Measurements from ENCODE around the gene RP2.

Gene RP2

GRCh38 chrX:46865281-46865680, 28.4 kb downstream of the RP2 start:
- Histone ChIP-seq H3K36me3 (ENCODE audit: insufficient read depth, low read length) (no peaks in the 10 kb centered on the region), H3K4me1 (ENCODE audit: insufficient read depth, low read length) (no peaks in the 10 kb centered on the region), H3K9me3 (ENCODE audit: control insufficient read depth, insufficient read depth, low read length) (no peaks in the 10 kb centered on the region), H3K9ac (ENCODE audit: low read depth, low read length) (no peak overlapping the region)

- Histone ChIP-seq H3K4me1 (ENCODE audit: insufficient read depth, low read length) (no peaks in the 10 kb centered on the region), H3K9me3 (ENCODE audit: control insufficient read depth, insufficient read depth, low read length) (no peaks in the 10 kb centered on the region), H3K9ac (ENCODE audit: low read depth, low read length) (no peak overlapping the region), H3K36me3 (ENCODE audit: insufficient read depth, low read length) (no peaks in the 10 kb centered on the region)
These were observed 29.9 kb downstream of the RP2 start for GRCh38 chrX:46866726-46867125.

DNA sequence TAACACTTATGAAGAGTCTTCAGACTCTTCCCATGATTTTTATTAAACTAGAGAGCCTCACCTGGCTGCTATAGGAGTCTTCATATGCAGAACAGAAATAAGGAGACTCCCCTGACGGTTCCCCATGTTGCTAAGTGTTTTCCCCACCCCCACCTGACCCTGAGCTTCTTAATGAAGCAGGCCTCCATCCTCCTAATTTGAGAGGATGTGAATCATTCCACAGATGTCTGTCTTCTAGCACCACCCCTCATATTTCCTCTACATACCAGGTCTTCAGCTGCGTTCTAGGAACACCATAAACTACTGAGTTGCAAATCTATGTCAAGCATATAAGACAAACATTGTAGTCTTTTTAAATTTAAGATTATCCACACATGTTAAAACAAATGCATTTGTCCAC, 36.9 kb downstream of the RP2 start:
- peaks cover 11% of the 10 kb centered on the region; the same call in 1 of the 2 replicates for H3K4me1 ChIP-seq (ENCODE audit: insufficient read depth, low read length)
- no peaks in the 10 kb centered on the region for H3K36me3 ChIP-seq (ENCODE audit: insufficient read depth, low read length)

GRCh38 chrX:46876901-46877300, 40.1 kb downstream of the RP2 start:
- Histone ChIP-seq H3K9me3 (ENCODE audit: control insufficient read depth, insufficient read depth, low read length) (no peaks in the 10 kb centered on the region), H3K36me3 (ENCODE audit: insufficient read depth, low read length) (no peaks in the 10 kb centered on the region), H3K9ac (ENCODE audit: low read depth, low read length) (no peak overlapping the region), H3K4me1 (ENCODE audit: insufficient read depth, low read length) (peaks cover 11% of the 10 kb centered on the region; the same call in 1 of the 2 replicates)

More for the DNA sequence above, 36.9 kb downstream of the RP2 start:
- Histone ChIP-seq H3K9me3 (ENCODE audit: control insufficient read depth, insufficient read depth, low read length) (no peaks in the 10 kb centered on the region), H3K9ac (ENCODE audit: low read depth, low read length) (no peak overlapping the region)

DNA sequence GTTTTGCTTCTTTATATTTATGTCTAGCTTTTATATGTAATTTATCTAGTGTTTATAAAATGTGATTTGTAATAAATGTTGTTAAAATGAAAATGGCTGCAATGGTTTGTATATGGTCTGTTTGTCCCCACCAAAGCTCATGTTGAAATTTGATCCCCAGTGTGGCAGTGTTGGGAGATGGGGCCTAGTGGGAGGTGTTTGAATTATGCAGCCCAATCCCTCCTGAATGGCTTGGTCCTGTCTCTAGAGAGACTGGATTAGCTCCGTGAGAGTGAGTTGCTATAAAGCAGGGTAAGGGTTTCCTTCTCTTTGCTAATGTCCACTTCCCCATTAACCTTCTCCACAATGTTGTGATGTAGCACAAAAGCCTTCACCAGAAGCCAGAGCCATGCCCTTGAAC, 45.4 kb downstream of the RP2 start:
- Histone ChIP-seq H3K9me3 (ENCODE audit: control insufficient read depth, insufficient read depth, low read length) (no peaks in the 10 kb centered on the region), H3K9ac (ENCODE audit: low read depth, low read length) (no peak overlapping the region), H3K36me3 (ENCODE audit: insufficient read depth, low read length) (no peaks in the 10 kb centered on the region)

GRCh38 chrX:46884799-46885198, 48.0 kb downstream of the RP2 start:
- H3K9me3 ChIP-seq (ENCODE audit: control insufficient read depth, insufficient read depth, low read length) = no peaks in the 10 kb centered on the region
- H3K9ac ChIP-seq (ENCODE audit: low read depth, low read length) = no peak overlapping the region
- H3K36me3 ChIP-seq (ENCODE audit: insufficient read depth, low read length) = no peaks in the 10 kb centered on the region
- H3K4me1 ChIP-seq (ENCODE audit: insufficient read depth, low read length) = no peaks in the 10 kb centered on the region; the same call in 1 of the 2 replicates

More for the DNA sequence above, 45.4 kb downstream of the RP2 start:
- H3K4me1 ChIP-seq (ENCODE audit: insufficient read depth, low read length) = no peaks in the 10 kb centered on the region; the same call in 1 of the 2 replicates

DNA sequence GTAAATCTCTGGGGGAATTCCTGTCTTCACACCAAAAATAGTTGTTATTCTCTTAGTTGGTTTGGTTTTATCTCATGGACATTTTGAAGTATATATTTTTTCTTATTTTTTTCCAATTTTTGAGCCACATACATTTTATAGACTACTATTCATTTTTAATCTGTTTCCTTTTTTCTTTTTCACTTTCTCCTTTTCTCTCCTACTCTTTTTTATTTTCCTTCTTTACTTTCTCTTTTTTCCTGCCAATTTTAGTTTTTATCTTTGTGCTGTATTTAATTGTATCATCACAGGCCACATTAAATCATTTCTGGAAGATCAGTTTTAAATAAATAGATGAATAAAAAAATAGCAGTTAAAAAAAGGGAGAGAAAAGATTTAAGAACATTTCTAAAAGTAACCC, 61.4 kb downstream of the RP2 start:
- Histone ChIP-seq H3K4me1 (ENCODE audit: insufficient read depth, low read length) (no peaks in the 10 kb centered on the region), H3K9ac (ENCODE audit: low read depth, low read length) (no peak overlapping the region), H3K36me3 (ENCODE audit: insufficient read depth, low read length) (no peaks in the 10 kb centered on the region), H3K9me3 (ENCODE audit: control insufficient read depth, insufficient read depth, low read length) (no peaks in the 10 kb centered on the region)

- Histone ChIP-seq H3K4me1 (ENCODE audit: insufficient read depth, low read length) (no peaks in the 10 kb centered on the region), H3K9ac (ENCODE audit: low read depth, low read length) (peak overlapping the region; percentile 55; the same call in 1 of the 2 replicates), H3K36me3 (ENCODE audit: insufficient read depth, low read length) (no peaks in the 10 kb centered on the region), H3K9me3 (ENCODE audit: control insufficient read depth, insufficient read depth, low read length) (no peaks in the 10 kb centered on the region)
These were observed 66.8 kb downstream of the RP2 start for GRCh38 chrX:46903458-46904242.

DNA sequence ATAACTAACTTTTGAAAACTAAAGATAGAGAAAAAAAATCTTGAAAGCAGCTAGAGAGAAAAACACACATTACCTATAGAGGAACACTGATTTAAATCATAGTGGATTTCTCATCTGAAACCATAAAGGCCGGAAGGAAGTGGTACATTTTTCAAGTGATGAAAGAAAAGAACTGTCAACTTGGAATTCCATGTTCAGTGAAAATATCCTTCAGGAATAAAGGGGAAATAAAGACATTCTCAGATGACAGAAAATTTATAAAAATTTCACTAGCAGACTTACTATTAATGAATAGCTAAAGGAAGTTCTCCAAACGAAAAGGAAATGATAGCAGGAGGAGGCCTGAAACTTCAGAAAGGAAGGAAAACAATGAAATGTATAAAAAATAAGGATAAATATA, 67.8 kb downstream of the RP2 start:
- Histone ChIP-seq H3K36me3 (ENCODE audit: insufficient read depth, low read length) (no peaks in the 10 kb centered on the region), H3K4me1 (ENCODE audit: insufficient read depth, low read length) (no peaks in the 10 kb centered on the region), H3K9ac (ENCODE audit: low read depth, low read length) (no peak overlapping the region), H3K9me3 (ENCODE audit: control insufficient read depth, insufficient read depth, low read length) (no peaks in the 10 kb centered on the region)

DNA sequence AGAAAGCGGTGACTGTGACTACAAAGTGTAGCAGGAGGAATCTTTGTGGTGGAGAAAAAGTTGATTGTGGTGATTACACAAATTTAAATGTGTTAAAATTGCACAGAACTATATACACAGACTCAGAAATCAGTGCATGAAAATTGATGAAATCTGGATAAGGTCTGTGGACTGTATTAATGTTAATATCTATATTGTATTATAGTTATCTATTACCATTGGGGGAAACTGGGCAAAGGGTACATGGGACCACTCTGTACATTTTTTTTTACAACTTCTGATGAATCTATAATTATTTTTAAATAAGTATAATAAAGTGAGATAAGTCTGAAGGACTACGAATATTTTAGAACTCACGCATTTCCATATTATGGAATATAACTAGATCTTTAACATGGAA, 73.6 kb downstream of the RP2 start:
- Histone ChIP-seq H3K9me3 (ENCODE audit: control insufficient read depth, insufficient read depth, low read length) (no peaks in the 10 kb centered on the region), H3K36me3 (ENCODE audit: insufficient read depth, low read length) (no peaks in the 10 kb centered on the region), H3K9ac (ENCODE audit: low read depth, low read length) (no peak overlapping the region)

GRCh38 chrX:46912098-46912602, 75.3 kb downstream of the RP2 start, which contains the start of gene JADE3:
TSS of gene JADE3 (plus strand) at chrX:46912421. CDS start at chrX:46984895, 72,474 bp downstream.
- H3K36me3 ChIP-seq (ENCODE audit: insufficient read depth, low read length) = no peaks in the 10 kb centered on the region
- H3K9ac ChIP-seq (ENCODE audit: low read depth, low read length) = peak within 1 kb of the TSS; percentile 69
- no peaks in the 10 kb centered on the region for H3K9me3 ChIP-seq (ENCODE audit: control insufficient read depth, insufficient read depth, low read length)
- no peaks in the 10 kb centered on the region for H3K4me1 ChIP-seq (ENCODE audit: insufficient read depth, low read length)

More for the DNA sequence above, 73.6 kb downstream of the RP2 start:
- no peaks in the 10 kb centered on the region for H3K4me1 ChIP-seq (ENCODE audit: insufficient read depth, low read length)

DNA sequence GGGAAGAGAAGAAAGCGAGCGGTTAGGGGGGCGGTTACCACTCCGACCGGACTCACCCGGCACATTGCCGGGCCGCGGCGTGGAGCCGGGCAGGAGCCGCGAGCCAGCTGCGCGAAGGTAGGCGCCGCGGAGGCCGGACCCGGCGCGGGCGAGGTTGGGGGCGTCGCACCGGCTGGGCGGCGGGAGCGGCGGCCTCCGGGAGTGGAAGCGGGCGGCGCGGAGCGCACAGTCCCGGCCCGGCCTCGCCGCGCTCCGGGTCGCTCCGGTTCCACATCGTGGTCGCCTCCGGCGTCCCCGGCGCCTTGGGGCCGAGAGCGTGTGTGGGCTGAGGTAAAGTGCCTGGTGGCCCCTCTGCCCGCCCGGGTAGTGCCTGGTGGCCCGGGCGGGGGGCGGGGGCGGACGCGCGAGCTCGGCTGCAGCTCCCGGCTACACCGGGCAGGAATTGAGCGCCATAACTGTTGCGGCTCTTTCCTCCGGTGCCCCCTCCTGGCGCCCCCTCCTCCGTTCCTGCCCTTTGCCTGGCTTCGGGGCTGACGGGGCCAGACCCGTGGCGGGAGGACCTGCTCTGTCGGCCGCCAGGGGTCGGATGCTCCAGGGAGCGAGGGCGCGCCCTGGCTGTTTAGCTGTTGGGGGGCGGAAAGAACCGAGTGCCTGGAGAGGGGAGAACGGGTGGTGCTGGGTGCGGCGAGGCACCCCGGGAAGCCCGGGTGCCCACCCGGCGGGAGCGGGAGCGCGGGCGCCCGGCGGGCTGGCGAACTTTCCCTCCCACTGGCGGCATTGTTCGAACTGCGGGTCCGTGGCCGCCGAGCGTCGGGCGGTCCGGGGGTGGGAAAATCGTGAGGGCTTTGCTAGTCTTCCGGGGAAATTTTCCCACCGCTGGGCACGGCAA, 76.0 kb downstream of the RP2 start:
- no peaks in the 10 kb centered on the region for H3K4me1 ChIP-seq (ENCODE audit: insufficient read depth, low read length)
- peak overlapping the region; percentile 69 for H3K9ac ChIP-seq (ENCODE audit: low read depth, low read length)
- H3K36me3 ChIP-seq (ENCODE audit: insufficient read depth, low read length) = no peaks in the 10 kb centered on the region
- no peaks in the 10 kb centered on the region for H3K9me3 ChIP-seq (ENCODE audit: control insufficient read depth, insufficient read depth, low read length)

- Histone ChIP-seq H3K36me3 (ENCODE audit: insufficient read depth, low read length) (no peaks in the 10 kb centered on the region), H3K9me3 (ENCODE audit: control insufficient read depth, insufficient read depth, low read length) (no peaks in the 10 kb centered on the region), H3K4me1 (ENCODE audit: insufficient read depth, low read length) (no peaks in the 10 kb centered on the region), H3K9ac (ENCODE audit: low read depth, low read length) (peak overlapping the region; percentile 69; the same call in 1 of the 2 replicates)
These were observed 76.8 kb downstream of the RP2 start for GRCh38 chrX:46913667-46914066.

GRCh38 chrX:46916273-46916672, 79.4 kb downstream of the RP2 start:
- H3K9me3 ChIP-seq (ENCODE audit: control insufficient read depth, insufficient read depth, low read length) = peaks cover 9% of the 10 kb centered on the region
- no peaks in the 10 kb centered on the region for H3K36me3 ChIP-seq (ENCODE audit: insufficient read depth, low read length)
- no peak overlapping the region for H3K9ac ChIP-seq (ENCODE audit: low read depth, low read length)
- H3K4me1 ChIP-seq (ENCODE audit: insufficient read depth, low read length) = no peaks in the 10 kb centered on the region

All from ES-I3 (cell line).